WTC11 (cell line): ENCODE results near the gene SPSB2.

Experiments used
- CBFB ChIP-seq: sonication (generic); formaldehyde crosslinking; IDR thresholded peaks from 2 replicates; pipeline ENCODE4 v1.8.1; 2022; ENCODE audit warnings: mild to moderate bottlenecking, low read depth, missing genetic modification reagents
- CREM ChIP-seq: sonication (generic); formaldehyde crosslinking; IDR thresholded peaks from 2 replicates; pipeline ENCODE4 v1.8.1; 2022; ENCODE audit warnings: mild to moderate bottlenecking, missing genetic modification reagents, moderate library complexity
- NFYB ChIP-seq: sonication (generic); formaldehyde crosslinking; conservative IDR thresholded peaks from 2 replicates; pipeline ENCODE4 v1.8.0; 2022; ENCODE audit warnings: low read depth, missing genetic modification reagents
- TP53 ChIP-seq: sonication (generic); formaldehyde crosslinking; IDR thresholded peaks from 2 replicates; pipeline ENCODE4 v1.8.1; 2023; ENCODE audit warnings: mild to moderate bottlenecking, missing genetic modification reagents
- USF1 ChIP-seq: sonication (generic); formaldehyde crosslinking; IDR thresholded peaks from 2 replicates; pipeline ENCODE4 v1.8.0; 2022; ENCODE audit warnings: mild to moderate bottlenecking, missing genetic modification reagents
- ZBTB21 ChIP-seq: sonication (generic); formaldehyde crosslinking; IDR thresholded peaks from 2 replicates; pipeline ENCODE4 v1.8.1; 2023; ENCODE audit warnings: mild to moderate bottlenecking, missing genetic modification reagents, borderline replicate concordance
- ZNF121 ChIP-seq: sonication (generic); formaldehyde crosslinking; IDR thresholded peaks from 2 replicates; pipeline ENCODE4 v1.8.0; 2023; ENCODE audit warnings: missing genetic modification reagents
- ZSCAN18 ChIP-seq: fragments of 250-450 bp; sonication (Bioruptor Pico); IDR thresholded peaks from 2 replicates; pipeline ENCODE4 v2.1.2; 2022; ENCODE audit warnings: mild to moderate bottlenecking, moderate library complexity
- TF ChIP-seq, protein P1 (sequence below): fragments of 200-600 bp; IDR thresholded peaks from 2 replicates; pipeline ENCODE4 v1.8.0; 2022; ENCODE audit warnings: antibody characterized with exemption

DNA sequence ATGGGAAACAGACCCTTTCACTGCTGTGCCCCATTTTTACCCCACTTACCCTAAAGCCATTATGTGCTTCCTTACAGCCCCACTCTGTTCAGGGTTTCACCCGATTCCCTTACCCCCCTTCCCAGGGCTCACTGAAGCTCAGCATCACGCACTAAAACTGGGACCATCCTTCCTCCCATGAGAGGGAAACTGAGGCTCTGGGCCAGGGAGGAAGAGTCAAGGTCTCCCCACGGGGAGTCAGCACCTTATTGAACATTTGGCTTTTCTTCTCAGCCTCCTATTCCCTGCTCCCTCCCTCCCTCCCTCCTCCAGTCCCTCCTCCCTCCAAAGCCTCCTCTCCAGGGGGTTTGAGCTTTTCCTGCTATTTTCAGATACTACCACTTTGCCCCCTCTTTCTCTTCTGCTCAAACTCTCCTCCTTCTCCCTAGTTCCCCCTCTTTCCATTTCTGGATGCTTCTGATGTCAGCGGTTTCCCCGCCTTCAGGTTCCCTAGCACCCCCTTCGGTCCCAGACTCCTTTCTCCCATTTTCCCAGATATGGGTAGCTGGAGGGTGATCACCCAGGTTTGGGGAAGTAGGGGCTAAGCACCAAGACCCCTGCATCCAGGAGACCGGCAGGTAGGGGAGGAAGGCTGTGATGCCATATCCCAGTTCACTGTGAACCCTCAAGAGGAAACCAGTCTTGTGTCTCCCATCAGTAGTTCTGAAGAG is 50.5 kb downstream of the SPSB2 start:
- TF ChIP-seq, protein P1, sequence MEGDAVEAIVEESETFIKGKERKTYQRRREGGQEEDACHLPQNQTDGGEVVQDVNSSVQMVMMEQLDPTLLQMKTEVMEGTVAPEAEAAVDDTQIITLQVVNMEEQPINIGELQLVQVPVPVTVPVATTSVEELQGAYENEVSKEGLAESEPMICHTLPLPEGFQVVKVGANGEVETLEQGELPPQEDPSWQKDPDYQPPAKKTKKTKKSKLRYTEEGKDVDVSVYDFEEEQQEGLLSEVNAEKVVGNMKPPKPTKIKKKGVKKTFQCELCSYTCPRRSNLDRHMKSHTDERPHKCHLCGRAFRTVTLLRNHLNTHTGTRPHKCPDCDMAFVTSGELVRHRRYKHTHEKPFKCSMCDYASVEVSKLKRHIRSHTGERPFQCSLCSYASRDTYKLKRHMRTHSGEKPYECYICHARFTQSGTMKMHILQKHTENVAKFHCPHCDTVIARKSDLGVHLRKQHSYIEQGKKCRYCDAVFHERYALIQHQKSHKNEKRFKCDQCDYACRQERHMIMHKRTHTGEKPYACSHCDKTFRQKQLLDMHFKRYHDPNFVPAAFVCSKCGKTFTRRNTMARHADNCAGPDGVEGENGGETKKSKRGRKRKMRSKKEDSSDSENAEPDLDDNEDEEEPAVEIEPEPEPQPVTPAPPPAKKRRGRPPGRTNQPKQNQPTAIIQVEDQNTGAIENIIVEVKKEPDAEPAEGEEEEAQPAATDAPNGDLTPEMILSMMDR = no peak
- TF ChIP-seq ZBTB21 (CRISPR knock-in tag) = no peak
- TF ChIP-seq USF1 (CRISPR knock-in tag) = no peak
- no peak for TF ChIP-seq TP53 (CRISPR knock-in tag)
- no peak for TF ChIP-seq CBFB (CRISPR knock-in tag)
- TF ChIP-seq ZSCAN18 (CRISPR knock-in tag) = no peak
- TF ChIP-seq ZNF121 (CRISPR knock-in tag) = no peak
- no peak for TF ChIP-seq NFYB (CRISPR knock-in tag)
- no peak for TF ChIP-seq CREM (CRISPR knock-in tag)
